Measurements from ENCODE around the gene PPM1H.

DNA sequence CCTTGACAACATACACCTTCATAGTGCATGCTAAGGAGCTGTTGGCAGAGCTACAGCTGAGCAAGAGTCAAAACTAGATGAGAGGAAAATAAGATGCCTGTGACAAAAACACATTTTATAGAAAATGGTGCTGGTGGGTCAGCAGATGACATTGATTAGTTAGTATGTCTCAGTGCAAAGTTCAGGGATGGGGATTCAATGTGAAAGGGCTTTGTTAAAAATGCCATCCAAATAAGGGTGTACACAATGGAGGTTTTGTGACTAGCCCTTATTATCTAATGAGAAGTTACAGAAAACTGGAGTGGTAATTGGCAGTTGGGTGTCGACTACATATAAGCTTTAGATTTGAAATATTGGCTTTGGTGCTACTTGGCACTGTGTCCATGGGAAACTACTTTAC is 299.3 kb downstream of the PPM1H start:
- TF ChIP-seq, protein P1, sequence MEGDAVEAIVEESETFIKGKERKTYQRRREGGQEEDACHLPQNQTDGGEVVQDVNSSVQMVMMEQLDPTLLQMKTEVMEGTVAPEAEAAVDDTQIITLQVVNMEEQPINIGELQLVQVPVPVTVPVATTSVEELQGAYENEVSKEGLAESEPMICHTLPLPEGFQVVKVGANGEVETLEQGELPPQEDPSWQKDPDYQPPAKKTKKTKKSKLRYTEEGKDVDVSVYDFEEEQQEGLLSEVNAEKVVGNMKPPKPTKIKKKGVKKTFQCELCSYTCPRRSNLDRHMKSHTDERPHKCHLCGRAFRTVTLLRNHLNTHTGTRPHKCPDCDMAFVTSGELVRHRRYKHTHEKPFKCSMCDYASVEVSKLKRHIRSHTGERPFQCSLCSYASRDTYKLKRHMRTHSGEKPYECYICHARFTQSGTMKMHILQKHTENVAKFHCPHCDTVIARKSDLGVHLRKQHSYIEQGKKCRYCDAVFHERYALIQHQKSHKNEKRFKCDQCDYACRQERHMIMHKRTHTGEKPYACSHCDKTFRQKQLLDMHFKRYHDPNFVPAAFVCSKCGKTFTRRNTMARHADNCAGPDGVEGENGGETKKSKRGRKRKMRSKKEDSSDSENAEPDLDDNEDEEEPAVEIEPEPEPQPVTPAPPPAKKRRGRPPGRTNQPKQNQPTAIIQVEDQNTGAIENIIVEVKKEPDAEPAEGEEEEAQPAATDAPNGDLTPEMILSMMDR (IDR thresholded peaks at IDR 0.05) = no peak
- no peak for TF ChIP-seq POLR2A (IDR thresholded peaks at IDR 0.05)

All from lower leg skin (tissue), 3 donors.